ENCODE results near the gene PRRG4. TPM values are rescaled to one million over a fixed set of nuclear protein-coding genes. Genes with fewer than 3 reads are reported as not detected.
"Not testable (repeated sequence)": the region's sequence is repeated elsewhere in the genome, so short reads cannot be mapped to it uniquely, and the experiment has no call there.

The PRRG4 gene
- total RNA-seq, 2 donors from 2014 or later, result 0.67 to 1.8 TPM

GRCh38 chr11:32819187-32819586, 10.5 kb upstream of the PRRG4 start:
- no peaks in the 10 kb centered on the region for H3K9me3 Mint-ChIP-seq
- no peak overlapping the region for H3K4me3 Mint-ChIP-seq
- no peaks in the 10 kb centered on the region for H3K36me3 Mint-ChIP-seq
- peaks cover 10 to 16% of the 10 kb centered on the region in 2 donors for H3K27me3 Mint-ChIP-seq
- no peak overlapping the region for H3K27ac Mint-ChIP-seq
- peaks cover 0 to 10% of the 10 kb centered on the region in 2 donors for H3K4me1 Mint-ChIP-seq (ENCODE audit: low read depth in 2 of 2)
- DNase-seq (ENCODE audit: low spot score) (no peak), ATAC-seq (no peak)

GRCh38 chr11:32820497-32820896, 9.2 kb upstream of the PRRG4 start:
- Mint-ChIP-seq H3K27me3 (peaks cover 10 to 16% of the 10 kb centered on the region in 2 donors), H3K27ac (no peak overlapping the region), H3K4me1 (ENCODE audit: low read depth in 2 of 2) (peaks cover 0 to 10% of the 10 kb centered on the region in 2 donors), H3K4me3 (no peak overlapping the region), H3K9me3 (no peaks in the 10 kb centered on the region), H3K36me3 (no peaks in the 10 kb centered on the region)
- DNase-seq (ENCODE audit: low spot score), result no peak
- no peak for ATAC-seq

GRCh38 chr11:32821517-32821916, 8.2 kb upstream of the PRRG4 start:
- Mint-ChIP-seq H3K27me3 (peaks cover 7 to 16% of the 10 kb centered on the region in 2 donors), H3K27ac (no peak overlapping the region), H3K4me3 (no peak overlapping the region), H3K4me1 (ENCODE audit: low read depth in 2 of 2) (peaks cover 0 to 10% of the 10 kb centered on the region in 2 donors), H3K36me3 (no peaks in the 10 kb centered on the region), H3K9me3 (no peaks in the 10 kb centered on the region)
- no peak for DNase-seq (ENCODE audit: low spot score)
- ATAC-seq, result peak in 1 of 2 donors; percentile 38

GRCh38 chr11:32821917-32822560, 7.7 kb upstream of the PRRG4 start:
- no peaks in the 10 kb centered on the region for H3K9me3 Mint-ChIP-seq
- peaks cover 0 to 10% of the 10 kb centered on the region in 2 donors for H3K4me1 Mint-ChIP-seq (ENCODE audit: low read depth in 2 of 2)
- peaks cover 7 to 16% of the 10 kb centered on the region in 2 donors for H3K27me3 Mint-ChIP-seq
- no peak for ATAC-seq
- DNase-seq (ENCODE audit: low spot score), result no peak
- H3K36me3 Mint-ChIP-seq, result no peaks in the 10 kb centered on the region
- no peak overlapping the region for H3K4me3 Mint-ChIP-seq
- no peak overlapping the region for H3K27ac Mint-ChIP-seq

- not testable (repeated sequence) for H3K4me3 Mint-ChIP-seq; H3K27ac Mint-ChIP-seq; H3K36me3 Mint-ChIP-seq; ATAC-seq; H3K9me3 Mint-ChIP-seq; DNase-seq (ENCODE audit: low spot score)
- Mint-ChIP-seq H3K4me1 (ENCODE audit: low read depth in 2 of 2) (peaks cover 0 to 10% of the 10 kb centered on the region in 2 donors), H3K27me3 (peaks cover 3 to 13% of the 10 kb centered on the region in 2 donors)
Measured at GRCh38 chr11:32823617-32824016, 6.1 kb upstream of the PRRG4 start.

GRCh38 chr11:32826113-32826512, 3.6 kb upstream of the PRRG4 start:
- H3K9me3 Mint-ChIP-seq, result no peaks in the 10 kb centered on the region
- peaks cover 5 to 14% of the 10 kb centered on the region in 2 donors for H3K4me1 Mint-ChIP-seq (ENCODE audit: low read depth in 2 of 2)
- H3K4me3 Mint-ChIP-seq, result no peak overlapping the region
- no peak overlapping the region for H3K27ac Mint-ChIP-seq
- peaks cover 6 to 21% of the 10 kb centered on the region in 2 donors for H3K27me3 Mint-ChIP-seq
- no peak for DNase-seq (ENCODE audit: low spot score)
- no peak for ATAC-seq
- no peaks in the 10 kb centered on the region for H3K36me3 Mint-ChIP-seq

- Mint-ChIP-seq H3K36me3 (no peaks in the 10 kb centered on the region), H3K4me1 (ENCODE audit: low read depth in 2 of 2) (peaks cover 7% of the 10 kb centered on the region in 2 donors)
- ATAC-seq, result no peak
Measured at GRCh38 chr11:32827276-32827675, 2.5 kb upstream of the PRRG4 start.

GRCh38 chr11:32829157-32829679, 509 bp upstream of the PRRG4 start:
- peaks cover 4 to 7% of the 10 kb centered on the region in 2 donors for H3K4me1 Mint-ChIP-seq (ENCODE audit: low read depth in 2 of 2)
- H3K9me3 Mint-ChIP-seq, result no peaks in the 10 kb centered on the region
- DNase-seq (ENCODE audit: low spot score) (no peak), ATAC-seq (peak in 1 of 2 donors; percentile 25)
- H3K36me3 Mint-ChIP-seq, result no peaks in the 10 kb centered on the region
- peaks cover 12 to 19% of the 10 kb centered on the region in 2 donors for H3K27me3 Mint-ChIP-seq
- peak overlapping the region; percentile 89 for H3K4me3 Mint-ChIP-seq
- H3K27ac Mint-ChIP-seq, result peak overlapping the region in 1 of 2 donors; percentile 70

More at GRCh38 chr11:32827276-32827675, 2.5 kb upstream of the PRRG4 start:
- Mint-ChIP-seq H3K9me3 (no peaks in the 10 kb centered on the region), H3K27me3 (peaks cover 8 to 21% of the 10 kb centered on the region in 2 donors), H3K4me3 (no peak overlapping the region), H3K27ac (no peak overlapping the region)
- no peak for DNase-seq (ENCODE audit: low spot score)

GRCh38 chr11:32830413-32830738, 649 bp downstream of the PRRG4 start:
- Mint-ChIP-seq H3K36me3 (no peaks in the 10 kb centered on the region), H3K9me3 (no peaks in the 10 kb centered on the region), H3K27me3 (peaks cover 12 to 19% of the 10 kb centered on the region in 2 donors), H3K4me3 (peak overlapping the region; percentile 67), H3K27ac (no peak overlapping the region), H3K4me1 (ENCODE audit: low read depth in 2 of 2) (peaks cover 4 to 7% of the 10 kb centered on the region in 2 donors)
- no peak for DNase-seq (ENCODE audit: low spot score)
- peak; percentile 8 to 49 for ATAC-seq

GRCh38 chr11:32830796-32831195, 1.1 kb downstream of the PRRG4 start:
- H3K9me3 Mint-ChIP-seq, result no peaks in the 10 kb centered on the region
- ATAC-seq, result no peak
- peaks cover 4 to 7% of the 10 kb centered on the region in 2 donors for H3K4me1 Mint-ChIP-seq (ENCODE audit: low read depth in 2 of 2)
- H3K27ac Mint-ChIP-seq, result no peak overlapping the region
- H3K27me3 Mint-ChIP-seq, result peaks cover 12 to 19% of the 10 kb centered on the region in 2 donors
- peak overlapping the region; percentile 67 for H3K4me3 Mint-ChIP-seq
- no peaks in the 10 kb centered on the region for H3K36me3 Mint-ChIP-seq
- no peak for DNase-seq (ENCODE audit: low spot score)

- H3K27ac Mint-ChIP-seq, result no peak overlapping the region
- H3K27me3 Mint-ChIP-seq, result peaks cover 12 to 19% of the 10 kb centered on the region in 2 donors
- H3K4me1 Mint-ChIP-seq (ENCODE audit: low read depth in 2 of 2), result peaks cover 4 to 7% of the 10 kb centered on the region in 2 donors
- peak overlapping the region; percentile 54 for H3K4me3 Mint-ChIP-seq
- no peaks in the 10 kb centered on the region for H3K36me3 Mint-ChIP-seq
- no peaks in the 10 kb centered on the region for H3K9me3 Mint-ChIP-seq
- DNase-seq (ENCODE audit: low spot score) (no peak), ATAC-seq (no peak)
Measured at GRCh38 chr11:32831221-32831620, 1.5 kb downstream of the PRRG4 start.

GRCh38 chr11:32833921-32834320, 4.2 kb downstream of the PRRG4 start:
- no peak for DNase-seq (ENCODE audit: low spot score)
- Mint-ChIP-seq H3K36me3 (no peaks in the 10 kb centered on the region), H3K4me1 (ENCODE audit: low read depth in 2 of 2) (peaks cover 4 to 7% of the 10 kb centered on the region in 2 donors), H3K27ac (no peak overlapping the region), H3K4me3 (no peak overlapping the region), H3K27me3 (peaks cover 10 to 13% of the 10 kb centered on the region in 2 donors), H3K9me3 (no peaks in the 10 kb centered on the region)
- ATAC-seq, result no peak

GRCh38 chr11:32836946-32837345, 7.2 kb downstream of the PRRG4 start:
- ATAC-seq, result no peak
- DNase-seq (ENCODE audit: low spot score), result no peak
- H3K4me3 Mint-ChIP-seq, result no peak overlapping the region
- no peaks in the 10 kb centered on the region for H3K4me1 Mint-ChIP-seq (ENCODE audit: low read depth in 2 of 2)
- H3K9me3 Mint-ChIP-seq, result no peaks in the 10 kb centered on the region
- H3K27me3 Mint-ChIP-seq, result peaks cover 0 to 5% of the 10 kb centered on the region in 2 donors
- H3K27ac Mint-ChIP-seq, result no peak overlapping the region
- H3K36me3 Mint-ChIP-seq, result no peaks in the 10 kb centered on the region

GRCh38 chr11:32838505-32839274, 9.0 kb downstream of the PRRG4 start:
- peaks cover 0 to 2% of the 10 kb centered on the region in 2 donors for H3K27me3 Mint-ChIP-seq
- DNase-seq (ENCODE audit: low spot score) (no peak), ATAC-seq (no peak)
- no peaks in the 10 kb centered on the region for H3K36me3 Mint-ChIP-seq
- no peaks in the 10 kb centered on the region for H3K4me1 Mint-ChIP-seq (ENCODE audit: low read depth in 2 of 2)
- no peak overlapping the region for H3K4me3 Mint-ChIP-seq
- H3K27ac Mint-ChIP-seq, result no peak overlapping the region
- no peaks in the 10 kb centered on the region for H3K9me3 Mint-ChIP-seq

Measured in natural killer cell treated with Interleukin-12 subunit alpha and Interleukin-12 subunit beta and Interleukin-15 and Interleukin-18, amount 100 ng/mL, for 72 hours (primary cell).